Measurements from ENCODE around the gene MPP4. TPM values are rescaled to one million over a fixed set of nuclear protein-coding genes. Genes with fewer than 3 reads are reported as not detected.

Gene MPP4
- total RNA-seq, 1 experiment from 2014 or later = not detected

- intact Hi-C loops (cut with micrococcal nuclease; ENCODE audit: unreplicated experiment) = loop anchor here (10.0 kb wide), 1 partner anchor 388 kb away; no protein-coding TSS in a partner anchor
- DNase-seq (ENCODE audit: low read depth, low spot score) = no peak
- Histone ChIP-seq H3K9me3 (ENCODE audit: control insufficient read depth, insufficient read depth, low read depth, low read length) (no peaks in the 10 kb centered on the region), H3K4me1 (ENCODE audit: control insufficient read depth, insufficient read depth, low read length) (no peaks in the 10 kb centered on the region), H3K4me3 (ENCODE audit: low read depth in 2 of 2, low read length in 2 of 2) (no peak overlapping the region), H3K36me3 (ENCODE audit: control insufficient read depth, insufficient read depth, low read length) (0 out of 2 replicates have a peak, but pooled peaks cover 4% of the 10 kb centered on the region), H3K27me3 (ENCODE audit: control insufficient read depth, insufficient read depth, low read length) (no peaks in the 10 kb centered on the region), H3K27ac (ENCODE audit: low read length) (no peak overlapping the region)
- TF ChIP-seq SIN3A (IDR thresholded peaks at IDR 0.05; ENCODE audit: borderline replicate concordance, insufficient read depth, low read depth, low read length) (no peak), REST (IDR thresholded peaks at IDR 0.05; ENCODE audit: insufficient read depth in 1 of 2, low read depth in 2 of 2, low read length in 1 of 2) (no peak), TCF7L2 (IDR thresholded peaks at IDR 0.05; ENCODE audit: low read depth, low read length) (no peak), CTCF (IDR thresholded peaks at IDR 0.05) (no peak), POLR2AphosphoS5 (IDR thresholded peaks at IDR 0.05; ENCODE audit: low read depth, low read length) (no peak)
- BruUV-seq (replicated peaks) = no TSS peak
- ATAC-seq = no peak
- ChIA-PET POLR2A (no interaction called here), CTCF (no interaction called here)
- in situ Hi-C loops (cut with HindIII; ENCODE audit: low pct_unique_long_range_greater_than_20kb, low sequenced_read_pairs) = no loop called here
These were observed 76.0 kb downstream of the MPP4 start for GRCh38 chr2:201622306-201622970.

- BruUV-seq (replicated peaks) = no TSS peak
- in situ Hi-C loops (cut with HindIII; ENCODE audit: low pct_unique_long_range_greater_than_20kb, low sequenced_read_pairs) = no loop called here
- ChIA-PET CTCF (no interaction called here), POLR2A (no interaction called here)
- H3K27ac ChIP-seq (ENCODE audit: low read length) = no peak overlapping the region
- intact Hi-C loops (cut with micrococcal nuclease; ENCODE audit: unreplicated experiment) = loop anchor here (10.0 kb wide), 1 partner anchor 387 kb away; no protein-coding TSS in a partner anchor
- 0 out of 2 replicates have a peak, but pooled peaks cover 4% of the 10 kb centered on the region for H3K36me3 ChIP-seq (ENCODE audit: control insufficient read depth, insufficient read depth, low read length)
- DNase-seq (ENCODE audit: low read depth, low spot score) = no peak
- no peaks in the 10 kb centered on the region for H3K4me1 ChIP-seq (ENCODE audit: control insufficient read depth, insufficient read depth, low read length)
- no peak for ATAC-seq
- no peaks in the 10 kb centered on the region for H3K27me3 ChIP-seq (ENCODE audit: control insufficient read depth, insufficient read depth, low read length)
- no peaks in the 10 kb centered on the region for H3K9me3 ChIP-seq (ENCODE audit: control insufficient read depth, insufficient read depth, low read depth, low read length)
- TF ChIP-seq CTCF (IDR thresholded peaks at IDR 0.05) (no peak), REST (IDR thresholded peaks at IDR 0.05; ENCODE audit: insufficient read depth in 1 of 2, low read depth in 2 of 2, low read length in 1 of 2) (no peak), POLR2AphosphoS5 (IDR thresholded peaks at IDR 0.05; ENCODE audit: low read depth, low read length) (no peak), SIN3A (IDR thresholded peaks at IDR 0.05; ENCODE audit: borderline replicate concordance, insufficient read depth, low read depth, low read length) (no peak), TCF7L2 (IDR thresholded peaks at IDR 0.05; ENCODE audit: low read depth, low read length) (no peak)
- H3K4me3 ChIP-seq (ENCODE audit: low read depth in 2 of 2, low read length in 2 of 2) = no peak overlapping the region
These were observed 77.0 kb downstream of the MPP4 start for GRCh38 chr2:201621293-201621999.
